ENCODE results near the gene GNAS. TPM values are rescaled to one million over a fixed set of nuclear protein-coding genes. Genes with fewer than 3 reads are reported as not detected.

GNAS gene
- total and polyA plus RNA-seq, 9 of the 15 experiments (the other 6 are each of a cell fraction or from before 2014, with no cell fraction given) = 128 to 648 (median 266) TPM

DNA sequence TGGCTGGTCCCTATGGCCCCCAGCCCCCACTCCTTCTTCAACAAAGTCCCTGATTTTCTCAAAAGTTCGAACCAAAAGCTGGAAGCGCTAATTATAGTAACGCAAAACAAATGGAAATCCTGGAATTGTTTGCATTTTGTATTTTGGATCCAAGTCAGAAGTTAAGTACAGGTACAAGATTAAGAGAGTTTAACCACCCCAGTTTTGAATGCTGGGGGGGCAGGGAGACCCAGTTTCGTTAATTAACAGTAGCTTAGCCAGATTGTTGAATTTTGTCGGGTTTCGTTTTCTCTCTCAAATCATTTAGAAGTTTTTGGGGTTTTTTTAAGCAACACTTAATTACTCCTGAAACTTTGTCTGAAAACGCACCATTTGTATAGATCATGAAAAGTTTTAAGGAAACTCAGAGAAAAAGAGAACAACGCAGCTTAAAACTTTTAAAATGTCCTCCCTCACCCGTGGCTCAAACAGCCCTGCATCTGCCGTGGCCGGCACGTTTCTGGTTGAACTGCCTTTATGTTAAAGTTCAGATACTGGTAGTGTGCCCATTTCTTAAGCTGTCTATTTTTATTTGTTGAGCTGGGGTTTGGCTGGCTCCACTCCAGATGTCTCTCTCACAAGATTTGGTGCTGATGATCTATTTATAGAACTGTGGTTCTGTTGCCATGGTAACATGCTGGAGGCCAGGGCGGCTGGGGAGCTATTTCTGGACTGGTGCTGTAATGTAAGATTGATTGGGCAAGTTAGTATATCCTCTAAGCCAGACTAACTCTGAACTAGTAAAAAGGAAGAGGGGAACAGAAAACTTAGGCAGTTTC, 55.0 kb downstream of the GNAS start (continued):
- TF ChIP-seq NUFIP1 (IDR thresholded peaks at IDR 0.05; ENCODE audit: partially characterized antibody) = no peak
- peak; percentile 7 for TF ChIP-seq RBBP5 (IDR thresholded peaks at IDR 0.05; ENCODE audit: borderline replicate concordance, insufficient read depth, low read length, poor library complexity, severe bottlenecking)
- TF ChIP-seq ZNF354B (CRISPR knock-in tag; IDR thresholded peaks at IDR 0.05) = no peak
- peak in 1 of 3 experiments; percentile 25 for TF ChIP-seq YY1 (IDR thresholded peaks at IDR 0.05; ENCODE audit: borderline replicate concordance in 1 of 3, control insufficient read depth in 1 of 3, extremely low read depth in 1 of 3, insufficient read depth in 3 of 3, insufficient read length in 1 of 3, insufficient replicate concordance in 2 of 3, low read depth in 1 of 3, low read length in 2 of 3)
- no peak for TF ChIP-seq NFYB (IDR thresholded peaks at IDR 0.05; ENCODE audit: extremely low read depth, insufficient read length)
- no peak for TF ChIP-seq FUS (optimal IDR thresholded peaks at IDR 0.05; ENCODE audit: low read depth, low read length)
- TF ChIP-seq, protein P1, sequence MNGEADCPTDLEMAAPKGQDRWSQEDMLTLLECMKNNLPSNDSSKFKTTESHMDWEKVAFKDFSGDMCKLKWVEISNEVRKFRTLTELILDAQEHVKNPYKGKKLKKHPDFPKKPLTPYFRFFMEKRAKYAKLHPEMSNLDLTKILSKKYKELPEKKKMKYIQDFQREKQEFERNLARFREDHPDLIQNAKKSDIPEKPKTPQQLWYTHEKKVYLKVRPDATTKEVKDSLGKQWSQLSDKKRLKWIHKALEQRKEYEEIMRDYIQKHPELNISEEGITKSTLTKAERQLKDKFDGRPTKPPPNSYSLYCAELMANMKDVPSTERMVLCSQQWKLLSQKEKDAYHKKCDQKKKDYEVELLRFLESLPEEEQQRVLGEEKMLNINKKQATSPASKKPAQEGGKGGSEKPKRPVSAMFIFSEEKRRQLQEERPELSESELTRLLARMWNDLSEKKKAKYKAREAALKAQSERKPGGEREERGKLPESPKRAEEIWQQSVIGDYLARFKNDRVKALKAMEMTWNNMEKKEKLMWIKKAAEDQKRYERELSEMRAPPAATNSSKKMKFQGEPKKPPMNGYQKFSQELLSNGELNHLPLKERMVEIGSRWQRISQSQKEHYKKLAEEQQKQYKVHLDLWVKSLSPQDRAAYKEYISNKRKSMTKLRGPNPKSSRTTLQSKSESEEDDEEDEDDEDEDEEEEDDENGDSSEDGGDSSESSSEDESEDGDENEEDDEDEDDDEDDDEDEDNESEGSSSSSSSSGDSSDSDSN (IDR thresholded peaks at IDR 0.05; ENCODE audit: borderline replicate concordance in 1 of 2, low read depth in 2 of 2, low read length in 2 of 2) = no peak
- TF ChIP-seq CEBPG (CRISPR knock-in tag; IDR thresholded peaks at IDR 0.05) = no peak
- TF ChIP-seq CEBPG (tag; conservative IDR thresholded peaks at IDR 0.05 in 1 of 2, IDR thresholded peaks at IDR 0.05 in 1 of 2) = peak; percentile 79 to 80
- TF ChIP-seq FOXJ2 (tag; IDR thresholded peaks at IDR 0.05) = peak; percentile 96
- TF ChIP-seq NCOR1 (IDR thresholded peaks at IDR 0.05) = peak; percentile 79
